ENCODE results near the gene BCO1. TPM values are rescaled to one million over a fixed set of nuclear protein-coding genes. Genes with fewer than 3 reads are reported as not detected.

The BCO1 gene
- total RNA-seq, 2 donors from 2014 or later, result 0.42 to 0.62 TPM

- peaks cover 22% of the 10 kb centered on the region for H3K4me1 Mint-ChIP-seq
- Histone ChIP-seq H3K9me3 (ENCODE audit: control insufficient read depth, low read length) (no peaks in the 10 kb centered on the region), H3K27ac (ENCODE audit: low read depth, low read length) (no peak overlapping the region), H3K4me3 (ENCODE audit: low read length) (no peak overlapping the region), H3K9ac (ENCODE audit: extremely low read depth, low read length, poor library complexity, severe bottlenecking) (no peak overlapping the region), H3K4me1 (ENCODE audit: control insufficient read depth, insufficient read depth, low read length) (no peaks in the 10 kb centered on the region), H3K27me3 (ENCODE audit: control insufficient read depth, insufficient read depth, low read length, poor library complexity, severe bottlenecking) (peaks cover 10% of the 10 kb centered on the region), H3K36me3 (ENCODE audit: control insufficient read depth, insufficient read depth, low read length) (no peaks in the 10 kb centered on the region)
- TF ChIP-seq CTCF (conservative IDR thresholded peaks at IDR 0.05), result no peak
- WGBS, 2 experiments (ENCODE audit: insufficient coverage in 1 of 2, insufficient read length in 1 of 2), result 91 to 92% methylated on average over 4 to 5 of the region's 5 CpGs
- no peaks in the 10 kb centered on the region for H3K36me3 Mint-ChIP-seq (ENCODE audit: low read depth)
- H3K27me3 Mint-ChIP-seq (ENCODE audit: insufficient read depth), result no peaks in the 10 kb centered on the region
- no peak overlapping the region for H3K4me3 Mint-ChIP-seq
- H3K27ac Mint-ChIP-seq, result no peak overlapping the region
- H3K9me3 Mint-ChIP-seq, result no peaks in the 10 kb centered on the region
- no peak for DNase-seq
These were observed 3.2 kb downstream of the BCO1 start for GRCh38 chr16:81241706-81242105.

- WGBS, 2 experiments (ENCODE audit: insufficient coverage in 1 of 2, insufficient read length in 1 of 2), result 91 to 99% methylated on average over 7 to 8 of the region's 8 CpGs
- no peak for TF ChIP-seq CTCF (conservative IDR thresholded peaks at IDR 0.05)
- peaks cover 14% of the 10 kb centered on the region for H3K4me1 Mint-ChIP-seq
These were observed 4.6 kb downstream of the BCO1 start for GRCh38 chr16:81242977-81243618.

GRCh38 chr16:81243942-81244341, 5.5 kb downstream of the BCO1 start:
- Mint-ChIP-seq H3K4me3 (no peak overlapping the region), H3K36me3 (ENCODE audit: low read depth) (no peaks in the 10 kb centered on the region), H3K9me3 (no peaks in the 10 kb centered on the region), H3K27ac (no peak overlapping the region), H3K27me3 (ENCODE audit: insufficient read depth) (no peaks in the 10 kb centered on the region), H3K4me1 (peaks cover 8% of the 10 kb centered on the region)
- no peaks in the 10 kb centered on the region for H3K9me3 ChIP-seq (ENCODE audit: control insufficient read depth, low read length)
- H3K9ac ChIP-seq (ENCODE audit: extremely low read depth, low read length, poor library complexity, severe bottlenecking), result no peak overlapping the region
- 78 to 84% methylated on average over 9 of the region's 9 CpGs for WGBS, 2 experiments (ENCODE audit: insufficient coverage in 1 of 2, insufficient read length in 1 of 2)
- H3K27me3 ChIP-seq (ENCODE audit: control insufficient read depth, insufficient read depth, low read length, poor library complexity, severe bottlenecking), result no peaks in the 10 kb centered on the region
- peak; percentile 69 for DNase-seq
- H3K4me3 ChIP-seq (ENCODE audit: low read length), result no peak overlapping the region
- H3K4me1 ChIP-seq (ENCODE audit: control insufficient read depth, insufficient read depth, low read length), result no peaks in the 10 kb centered on the region
- TF ChIP-seq CTCF (conservative IDR thresholded peaks at IDR 0.05), result no peak
- no peaks in the 10 kb centered on the region for H3K36me3 ChIP-seq (ENCODE audit: control insufficient read depth, insufficient read depth, low read length)
- no peak overlapping the region for H3K27ac ChIP-seq (ENCODE audit: low read depth, low read length)

More at GRCh38 chr16:81242977-81243618, 4.6 kb downstream of the BCO1 start:
- no peaks in the 10 kb centered on the region for H3K27me3 ChIP-seq (ENCODE audit: control insufficient read depth, insufficient read depth, low read length, poor library complexity, severe bottlenecking)
- no peak overlapping the region for H3K9ac ChIP-seq (ENCODE audit: extremely low read depth, low read length, poor library complexity, severe bottlenecking)
- Mint-ChIP-seq H3K27ac (no peak overlapping the region), H3K36me3 (ENCODE audit: low read depth) (no peaks in the 10 kb centered on the region), H3K27me3 (ENCODE audit: insufficient read depth) (no peaks in the 10 kb centered on the region), H3K9me3 (no peaks in the 10 kb centered on the region), H3K4me3 (no peak overlapping the region)
- no peaks in the 10 kb centered on the region for H3K4me1 ChIP-seq (ENCODE audit: control insufficient read depth, insufficient read depth, low read length)
- H3K4me3 ChIP-seq (ENCODE audit: low read length), result no peak overlapping the region
- H3K9me3 ChIP-seq (ENCODE audit: control insufficient read depth, low read length), result no peaks in the 10 kb centered on the region
- no peak overlapping the region for H3K27ac ChIP-seq (ENCODE audit: low read depth, low read length)
- DNase-seq, result no peak
- H3K36me3 ChIP-seq (ENCODE audit: control insufficient read depth, insufficient read depth, low read length), result no peaks in the 10 kb centered on the region

Data from endodermal cell (in vitro differentiated cells).